HG03439 (cell line): ENCODE measurements around the gene PAK2.
"Not testable (repeated sequence)": the region's sequence is repeated elsewhere in the genome, so short reads cannot be mapped to it uniquely, and the experiment has no call there.

Experiments used
- ATAC-seq: cut with Tn5 transposase; IDR thresholded peaks from one replicate; pipeline ENCODE4 v1.9.1; 2021; ENCODE audit warnings: mild to moderate bottlenecking, moderate library complexity; ENCODE audit not compliant: unreplicated experiment

PAK2 gene

GRCh38 chr3:196739671-196740480 is at the start of gene PAK2:
Gene PAK2 (plus strand): TSS chr3:196739857. CDS start chr3:196782647, 42,790 bp downstream.
- peak; percentile 83 for ATAC-seq

- no peak for ATAC-seq
Measured at GRCh38 chr3:196689941-196690660, 49.6 kb upstream of the PAK2 start.

- ATAC-seq: no peak
Measured at GRCh38 chr3:196691386-196691785, 48.3 kb upstream of the PAK2 start.

GRCh38 chr3:196694202-196694638 is 45.4 kb upstream of the PAK2 start:
- ATAC-seq: no peak

GRCh38 chr3:196694941-196695848 is 44.5 kb upstream of the PAK2 start:
- ATAC-seq: no peak

GRCh38 chr3:196695849-196696226 is 43.8 kb upstream of the PAK2 start:
- ATAC-seq: no peak

- no peak for ATAC-seq
Measured at GRCh38 chr3:196697270-196697669, 42.4 kb upstream of the PAK2 start.

- ATAC-seq: no peak
Measured at GRCh38 chr3:196699749-196700148, 39.9 kb upstream of the PAK2 start.

GRCh38 chr3:196700801-196701200 is 38.9 kb upstream of the PAK2 start:
- ATAC-seq: no peak

GRCh38 chr3:196706327-196706726 is 33.3 kb upstream of the PAK2 start:
- no peak for ATAC-seq

GRCh38 chr3:196706731-196707130 is 32.9 kb upstream of the PAK2 start:
- ATAC-seq: no peak

GRCh38 chr3:196707566-196707965 is 32.1 kb upstream of the PAK2 start:
- no peak for ATAC-seq

GRCh38 chr3:196708467-196708866 is 31.2 kb upstream of the PAK2 start:
- no peak for ATAC-seq

- peak; percentile 82 for ATAC-seq
Measured at GRCh38 chr3:196711838-196712513, 27.7 kb upstream of the PAK2 start, which contains the start of the genes CEP19 and PIGX. Gene CEP19 (minus strand): TSS chr3:196712250. CDS start chr3:196708657, 3,593 bp downstream. Gene PIGX (plus strand): TSS chr3:196712377.

- ATAC-seq: peak; percentile 66
Measured at GRCh38 chr3:196712514-196713413, 26.9 kb upstream of the PAK2 start.

GRCh38 chr3:196717162-196717561 is 22.5 kb upstream of the PAK2 start:
- not testable (repeated sequence) for ATAC-seq

GRCh38 chr3:196721097-196721496 is 18.6 kb upstream of the PAK2 start:
- ATAC-seq: no peak

GRCh38 chr3:196726788-196727675 is 12.6 kb upstream of the PAK2 start:
- ATAC-seq: no peak
